K562 (cell line): ENCODE data around the gene MED15. TPM values are rescaled to one million over a fixed set of nuclear protein-coding genes. Genes with fewer than 3 reads are reported as not detected.
A peak's percentile ranks its signal among the peaks of the same experiment; 100 is the strongest.

ENCODE experiments used
- ATAC-seq: fragments of 200-7000 bp; cut with Tn5 transposase; 3 replicates; pipeline ENCODE4 v1.9.1; 2020; ENCODE audit warnings: moderate library complexity
- BruUV-seq: library from RNA; stranded (reverse); fragments of 400-500 nt; replicated peaks from 2 replicates; lab custom pipeline; 2021; lab: Mats Ljungman, UMichigan
- CTCF ChIA-PET: fragments of 300-600 bp; formaldehyde crosslinking; extraction: SDS; loops from one replicate; lab custom pipeline; 2021; ENCODE audit warnings: low intra/inter-chr PET ratio; lab: Yijun Ruan, JAX
- POLR2A ChIA-PET: fragments of 300-600, 350-650 bp; sonication (Branson Sonifier 250); formaldehyde crosslinking; extraction: SDS; loops from one replicate; lab custom pipeline; 2021; ENCODE audit warnings: antibody characterized with exemption, inconsistent platforms; lab: Yijun Ruan, JAX
- DNase-seq, 4 experiments: peaks; one replicate each; pipeline versions ENCODE4 v3.0.0 to v3.0.0-alpha.2; 2011 to 2018; ENCODE audit warnings: low spot score in 3 of 4, mixed read lengths in 3 of 4; ENCODE audit errors: extremely low read depth in 1 of 4
- FAIRE-seq: peaks from 2 replicates; lab custom pipeline; 2011; peaks lifted over from hg19 to GRCh38; lab: Jason Lieb, UNC
- H2AFZ ChIP-seq: 2 replicates; pipeline ENCODE4 v1.6.0; 2011; ENCODE audit warnings: low read depth, low read length, control low read depth, inconsistent platforms
- H3K27ac ChIP-seq: fragments of 200-600 bp; 3 replicates; pipeline ENCODE4 v1.8.0; 2011; ENCODE audit warnings: low read depth, mild to moderate bottlenecking, control low read depth, inconsistent platforms, low read length, moderate library complexity, mixed read lengths; ENCODE audit errors: extremely low read depth
- H3K27me3 ChIP-seq, 2 experiments: fragments of 300-600 bp in 1 of 2; 2 replicates in 1 of 2; 3 replicates in 1 of 2; pipeline versions ENCODE4 v1.6.0 to v1.8.0; 2011; ENCODE audit warnings: inconsistent platforms in 2 of 2, low read length in 2 of 2, mild to moderate bottlenecking in 1 of 2, mixed read lengths in 1 of 2, moderate library complexity in 1 of 2; ENCODE audit not compliant: control insufficient read depth in 2 of 2, insufficient read depth in 2 of 2
- H3K36me3 ChIP-seq: fragments of 300-600 bp; 3 replicates; pipeline ENCODE4 v1.8.0; 2011; ENCODE audit warnings: mild to moderate bottlenecking, low read length, inconsistent platforms; ENCODE audit not compliant: control insufficient read depth, insufficient read depth
- H3K4me1 ChIP-seq, 2 experiments: fragments of 200-600 bp in 1 of 2; replicated peaks in 1 of 2; 2 replicates in 1 of 2; 3 replicates in 1 of 2; pipeline versions ENCODE4 v1.5.1 to v1.8.0; 2011; ENCODE audit warnings: inconsistent platforms in 2 of 2, low read length in 2 of 2, mild to moderate bottlenecking in 1 of 2, mixed read lengths in 1 of 2, moderate library complexity in 1 of 2; ENCODE audit not compliant: control insufficient read depth in 2 of 2, insufficient read depth in 2 of 2
- H3K4me2 ChIP-seq: 2 replicates; pipeline ENCODE4 v1.6.1; 2011; ENCODE audit warnings: low read length, control low read depth, inconsistent platforms, mixed read lengths; ENCODE audit not compliant: insufficient read depth
- H3K4me3 ChIP-seq: fragments of 200-600 bp; sonication (generic), shearing (Covaris generic); 2 replicates; pipeline ENCODE4 v1.5.1; 2016; ENCODE audit warnings: control low read depth, inconsistent platforms
- H3K79me2 ChIP-seq: fragments of 200-600 bp; 3 replicates; pipeline ENCODE4 v1.8.0; 2011; ENCODE audit warnings: low read length, inconsistent platforms; ENCODE audit not compliant: control insufficient read depth, insufficient read depth
- H3K9ac ChIP-seq, 2 experiments: 2 replicates each; pipeline versions ENCODE4 v1.6.0 to v1.6.1; 2011; ENCODE audit warnings: low read depth in 2 of 2, low read length in 2 of 2, control low read depth in 1 of 2, inconsistent platforms in 1 of 2, mild to moderate bottlenecking in 1 of 2, mixed read lengths in 1 of 2; ENCODE audit not compliant: insufficient read depth in 1 of 2
- H3K9me1 ChIP-seq: one replicate; pipeline ENCODE4 v1.6.0; 2011; ENCODE audit warnings: inconsistent platforms, mild to moderate bottlenecking, low read length, moderate library complexity; ENCODE audit not compliant: control insufficient read depth, insufficient read depth
- H3K9me3 ChIP-seq: replicated peaks from 2 replicates; pipeline ENCODE4 v1.5.1; 2011; ENCODE audit warnings: low read depth, low read length, inconsistent platforms; ENCODE audit not compliant: control insufficient read depth, insufficient read depth
- H4K20me1 ChIP-seq: replicated peaks from 2 replicates; pipeline ENCODE4 v1.6.1; 2011; ENCODE audit warnings: low read length, inconsistent platforms, mixed read lengths; ENCODE audit not compliant: control insufficient read depth, insufficient read depth
- GTF2A2 ChIP-seq: IDR thresholded peaks from 2 replicates; pipeline ENCODE4 v1.6.1; 2016; ENCODE audit warnings: mild to moderate bottlenecking, missing genetic modification characterization, missing compliant biosample characterization
- HDAC1 ChIP-seq, 2 experiments: fragments of 450-650 bp; IDR thresholded peaks; 2 replicates each; pipeline ENCODE4 v1.6.1; 2016 to 2017; ENCODE audit warnings: inconsistent platforms in 1 of 2, mild to moderate bottlenecking in 1 of 2, moderate library complexity in 1 of 2
- LARP7 ChIP-seq: fragments of 450-650 bp; IDR thresholded peaks from 2 replicates; pipeline ENCODE4 v1.6.1; 2016
- MCM3 ChIP-seq: fragments of 450-650 bp; IDR thresholded peaks from 2 replicates; pipeline ENCODE4 v1.6.1; 2016
- PRMT5 ChIP-seq: sonication (generic); formaldehyde crosslinking; IDR thresholded peaks from 2 replicates; pipeline ENCODE4 v1.5.0; 2020; ENCODE audit warnings: missing genetic modification reagents
- PRPF4 ChIP-seq: fragments of 200-400 bp; formaldehyde crosslinking; IDR thresholded peaks from one replicate; pipeline ENCODE4 v1.6.1; 2017; ENCODE audit warnings: low read length, low read depth, mild to moderate bottlenecking; ENCODE audit not compliant: insufficient read depth, poor library complexity, severe bottlenecking
- RFX1 ChIP-seq: fragments of 450-650 bp; IDR thresholded peaks from 2 replicates; pipeline ENCODE4 v1.6.1; 2016; ENCODE audit warnings: mild to moderate bottlenecking, moderate library complexity
- ZNF134 ChIP-seq: fragments of 250-450 bp; sonication (Bioruptor Pico); conservative IDR thresholded peaks from 2 replicates; pipeline ENCODE4 v1.4.0; 2020
- ZNF57 ChIP-seq: fragments of 450-650 bp; formaldehyde crosslinking; IDR thresholded peaks from 2 replicates; pipeline ENCODE4 v1.4.0; 2020; ENCODE audit warnings: mild to moderate bottlenecking, moderate library complexity
- WGBS: fragments of 100-300 bp; shearing (Covaris generic); methylation state at CpG from one replicate; pipeline ENCODE4 v1.1.6; 2016; ENCODE audit warnings: low coverage, mixed read lengths; ENCODE audit not compliant: insufficient coverage; ENCODE audit errors: missing lambda C conversion rate; 5-methylcytosine and 5-hydroxymethylcytosine counted together
- in situ Hi-C: fragments of 300-500 bp; cut with MboI; formaldehyde crosslinking; loops from 4 replicates; pipeline ENCODE4 v1.15.0; 2018; ENCODE audit warnings: inconsistent platforms, mixed read lengths
- intact Hi-C: fragments of 100-400 bp; cut with micrococcal nuclease; formaldehyde crosslinking; loops from 2 replicates; pipeline ENCODE4 v1.14.2; 2022
- polyA plus RNA-seq, 8 experiments: library from polyadenylated mRNA; depleted of rRNA in 4 of 8; stranded (reverse) in 5 of 8; unstranded in 3 of 8; fragments of >200 nt; fragmentation: Nextera tagmentation in 2 of 8; fragmentation: Illumina TruSeq in 1 of 8; extraction: Ambion mirVana in 2 of 8; extraction: Trizol in 1 of 8; gene quantifications; 2 replicates each; pipeline versions ENCODE4 v1.2.1 to v1.2.3, GENCODE V29; 2011 to 2014; ENCODE audit warnings: inconsistent platforms in 1 of 8, missing spikeins in 1 of 8
- total RNA-seq, 7 experiments: library from RNA; depleted of rRNA in 6 of 7; stranded (reverse); fragments of >200 nt in 6 of 7; fragmentation: Illumina TruSeq in 2 of 7; extraction: Trizol in 2 of 7; gene quantifications; 2 replicates each; pipeline versions ENCODE4 v1.2.1 to v1.2.3, GENCODE V29; 2011 to 2021; ENCODE audit warnings: low replicate concordance in 1 of 7
- TF ChIP-seq, protein P1 (sequence below): fragments of 250-450 bp; sonication (Bioruptor Pico); IDR thresholded peaks from 2 replicates; pipeline ENCODE4 v1.5.0; 2021
- TF ChIP-seq, protein P2 (sequence below), 2 experiments: fragments of 250-450 bp in 1 of 2; fragments of 450-650 bp in 1 of 2; sonication (Bioruptor Pico) in 1 of 2; IDR thresholded peaks; 2 replicates each; pipeline versions ENCODE4 v1.6.1 to v1.8.0; 2016 to 2021; ENCODE audit warnings: mild to moderate bottlenecking in 2 of 2, moderate library complexity in 2 of 2, missing compliant biosample characterization in 1 of 2, missing genetic modification characterization in 1 of 2
- TF ChIP-seq, protein P3 (sequence below): fragments of 250-450 bp; sonication (Bioruptor Pico); IDR thresholded peaks from 2 replicates; pipeline ENCODE4 v1.4.0; 2020
- TF ChIP-seq, protein P4 (sequence below): fragments of 250-450 bp; sonication (Bioruptor Pico); IDR thresholded peaks from 2 replicates; pipeline ENCODE4 v1.5.0; 2020; ENCODE audit warnings: mild to moderate bottlenecking

Gene MED15
- total and polyA plus RNA-seq, 9 of the 15 experiments (the other 6 are each of a cell fraction or from before 2014, with no cell fraction given): 4.0 to 271 (median 60.1) TPM

DNA sequence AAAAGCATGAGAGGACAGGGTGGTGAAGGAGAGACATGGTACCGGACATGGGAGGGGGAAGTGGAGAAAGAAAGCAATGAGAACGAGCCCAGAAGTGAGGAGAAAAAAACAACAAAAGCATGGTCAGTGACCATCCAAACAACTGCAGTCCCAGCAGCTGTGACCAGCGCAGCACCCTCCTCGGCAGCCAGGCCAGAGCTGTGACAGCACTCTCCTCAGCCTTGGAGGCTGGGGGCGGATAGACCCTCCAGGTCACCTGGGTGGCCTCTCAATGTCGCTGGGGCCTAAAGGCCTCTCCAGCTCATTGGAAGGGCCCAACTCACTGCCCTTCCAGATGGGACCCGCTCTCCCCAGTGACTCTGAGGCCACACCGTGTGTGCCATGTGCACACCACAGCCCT is 103.3 kb downstream of the MED15 start:
- Histone ChIP-seq H3K27me3 (peaks cover 64 to 89% of the 10 kb centered on the region in 2 experiments), H3K79me2 (no peaks in the 10 kb centered on the region), H3K27ac (no peak overlapping the region), H3K9me1 (peaks cover 3% of the 10 kb centered on the region), H3K4me3 (no peak overlapping the region), H3K36me3 (no peaks in the 10 kb centered on the region), H3K4me1 (peaks cover 7 to 31% of the 10 kb centered on the region in 2 experiments; a peak in 3 of 5 replicates), H2AFZ (no peak overlapping the region), H3K9me3 (no peaks in the 10 kb centered on the region), H3K9ac (peak overlapping the region in 1 of 2 experiments; percentile 75; a peak in 2 of 4 replicates), H3K4me2 (no peak overlapping the region), H4K20me1 (peaks cover 74% of the 10 kb centered on the region)
- intact Hi-C loops (no loop called here), in situ Hi-C loops (loop anchor here (25.0 kb wide), 1 partner anchor 527 kb away; no protein-coding TSS in a partner anchor)
- no TSS peak for BruUV-seq
- ChIA-PET POLR2A (interaction anchor here (0.6 to 21.8 kb wide), 12 partner anchors 8 to 158 kb away, joined by 3 to 234 read pairs (median 4); no protein-coding TSS in a partner anchor), CTCF (no interaction called here)
- DNase-seq: no peak
- FAIRE-seq: no peak
- WGBS: 12% methylated on average over 8 of the region's 8 CpGs
- ATAC-seq: no peak
- TF ChIP-seq, protein P1, sequence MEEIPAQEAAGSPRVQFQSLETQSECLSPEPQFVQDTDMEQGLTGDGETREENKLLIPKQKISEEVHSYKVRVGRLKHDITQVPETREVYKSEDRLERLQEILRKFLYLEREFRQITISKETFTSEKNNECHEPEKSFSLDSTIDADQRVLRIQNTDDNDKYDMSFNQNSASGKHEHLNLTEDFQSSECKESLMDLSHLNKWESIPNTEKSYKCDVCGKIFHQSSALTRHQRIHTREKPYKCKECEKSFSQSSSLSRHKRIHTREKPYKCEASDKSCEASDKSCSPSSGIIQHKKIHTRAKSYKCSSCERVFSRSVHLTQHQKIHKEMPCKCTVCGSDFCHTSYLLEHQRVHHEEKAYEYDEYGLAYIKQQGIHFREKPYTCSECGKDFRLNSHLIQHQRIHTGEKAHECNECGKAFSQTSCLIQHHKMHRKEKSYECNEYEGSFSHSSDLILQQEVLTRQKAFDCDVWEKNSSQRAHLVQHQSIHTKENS (CRISPR knock-in tag): no peak
- no peak for TF ChIP-seq HDAC1 (IDR thresholded peaks at IDR 0.05)
- TF ChIP-seq, protein P2, sequence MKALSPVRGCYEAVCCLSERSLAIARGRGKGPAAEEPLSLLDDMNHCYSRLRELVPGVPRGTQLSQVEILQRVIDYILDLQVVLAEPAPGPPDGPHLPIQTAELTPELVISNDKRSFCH (CRISPR knock-in tag; IDR thresholded peaks at IDR 0.05): no peak
- TF ChIP-seq, protein P2 (tag; IDR thresholded peaks at IDR 0.05): no peak
- TF ChIP-seq, protein P3, sequence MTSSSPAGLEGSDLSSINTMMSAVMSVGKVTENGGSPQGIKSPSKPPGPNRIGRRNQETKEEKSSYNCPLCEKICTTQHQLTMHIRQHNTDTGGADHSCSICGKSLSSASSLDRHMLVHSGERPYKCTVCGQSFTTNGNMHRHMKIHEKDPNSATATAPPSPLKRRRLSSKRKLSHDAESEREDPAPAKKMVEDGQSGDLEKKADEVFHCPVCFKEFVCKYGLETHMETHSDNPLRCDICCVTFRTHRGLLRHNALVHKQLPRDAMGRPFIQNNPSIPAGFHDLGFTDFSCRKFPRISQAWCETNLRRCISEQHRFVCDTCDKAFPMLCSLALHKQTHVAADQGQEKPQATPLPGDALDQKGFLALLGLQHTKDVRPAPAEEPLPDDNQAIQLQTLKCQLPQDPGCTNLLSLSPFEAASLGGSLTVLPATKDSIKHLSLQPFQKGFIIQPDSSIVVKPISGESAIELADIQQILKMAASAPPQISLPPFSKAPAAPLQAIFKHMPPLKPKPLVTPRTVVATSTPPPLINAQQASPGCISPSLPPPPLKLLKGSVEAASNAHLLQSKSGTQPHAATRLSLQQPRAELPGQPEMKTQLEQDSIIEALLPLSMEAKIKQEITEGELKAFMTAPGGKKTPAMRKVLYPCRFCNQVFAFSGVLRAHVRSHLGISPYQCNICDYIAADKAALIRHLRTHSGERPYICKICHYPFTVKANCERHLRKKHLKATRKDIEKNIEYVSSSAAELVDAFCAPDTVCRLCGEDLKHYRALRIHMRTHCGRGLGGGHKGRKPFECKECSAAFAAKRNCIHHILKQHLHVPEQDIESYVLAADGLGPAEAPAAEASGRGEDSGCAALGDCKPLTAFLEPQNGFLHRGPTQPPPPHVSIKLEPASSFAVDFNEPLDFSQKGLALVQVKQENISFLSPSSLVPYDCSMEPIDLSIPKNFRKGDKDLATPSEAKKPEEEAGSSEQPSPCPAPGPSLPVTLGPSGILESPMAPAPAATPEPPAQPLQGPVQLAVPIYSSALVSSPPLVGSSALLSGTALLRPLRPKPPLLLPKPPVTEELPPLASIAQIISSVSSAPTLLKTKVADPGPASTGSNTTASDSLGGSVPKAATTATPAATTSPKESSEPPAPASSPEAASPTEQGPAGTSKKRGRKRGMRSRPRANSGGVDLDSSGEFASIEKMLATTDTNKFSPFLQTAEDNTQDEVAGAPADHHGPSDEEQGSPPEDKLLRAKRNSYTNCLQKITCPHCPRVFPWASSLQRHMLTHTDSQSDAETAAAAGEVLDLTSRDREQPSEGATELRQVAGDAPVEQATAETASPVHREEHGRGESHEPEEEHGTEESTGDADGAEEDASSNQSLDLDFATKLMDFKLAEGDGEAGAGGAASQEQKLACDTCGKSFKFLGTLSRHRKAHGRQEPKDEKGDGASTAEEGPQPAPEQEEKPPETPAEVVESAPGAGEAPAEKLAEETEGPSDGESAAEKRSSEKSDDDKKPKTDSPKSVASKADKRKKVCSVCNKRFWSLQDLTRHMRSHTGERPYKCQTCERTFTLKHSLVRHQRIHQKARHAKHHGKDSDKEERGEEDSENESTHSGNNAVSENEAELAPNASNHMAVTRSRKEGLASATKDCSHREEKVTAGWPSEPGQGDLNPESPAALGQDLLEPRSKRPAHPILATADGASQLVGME: 0 out of 2 replicates have a peak, but pooled peaks have one; percentile 28
- no peak for TF ChIP-seq GTF2A2 (tag)
- 0 out of 2 replicates have a peak, but pooled peaks have one; percentile 70 for TF ChIP-seq ZNF57
- TF ChIP-seq LARP7: no peak
- TF ChIP-seq PRPF4: no peak
- no peak for TF ChIP-seq ZNF134 (CRISPR knock-in tag)
- TF ChIP-seq PRMT5 (CRISPR knock-in tag): no peak
- no peak for TF ChIP-seq RFX1
- TF ChIP-seq, protein P4, sequence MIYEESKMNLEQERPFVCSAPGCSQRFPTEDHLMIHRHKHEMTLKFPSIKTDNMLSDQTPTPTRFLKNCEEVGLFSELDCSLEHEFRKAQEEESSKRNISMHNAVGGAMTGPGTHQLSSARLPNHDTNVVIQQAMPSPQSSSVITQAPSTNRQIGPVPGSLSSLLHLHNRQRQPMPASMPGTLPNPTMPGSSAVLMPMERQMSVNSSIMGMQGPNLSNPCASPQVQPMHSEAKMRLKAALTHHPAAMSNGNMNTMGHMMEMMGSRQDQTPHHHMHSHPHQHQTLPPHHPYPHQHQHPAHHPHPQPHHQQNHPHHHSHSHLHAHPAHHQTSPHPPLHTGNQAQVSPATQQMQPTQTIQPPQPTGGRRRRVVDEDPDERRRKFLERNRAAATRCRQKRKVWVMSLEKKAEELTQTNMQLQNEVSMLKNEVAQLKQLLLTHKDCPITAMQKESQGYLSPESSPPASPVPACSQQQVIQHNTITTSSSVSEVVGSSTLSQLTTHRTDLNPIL (CRISPR knock-in tag): no peak
- peak; percentile 84; the same call in 1 of the 2 replicates for TF ChIP-seq MCM3
